Activated naive CD8-positive, alpha-beta T cell treated with anti-CD3 and anti-CD28 coated beads, Interleukin-2, amount 50 U/mL, for 16 hours (primary cell): ENCODE results near the gene DPP9.
"Not testable (repeated sequence)": the region's sequence is repeated elsewhere in the genome, so short reads cannot be mapped to it uniquely, and the experiment has no call there.

Experiments used
- DNase-seq: peaks from one replicate; pipeline ENCODE4 v3.0.0-alpha.2; 2020; ENCODE audit warnings: low read depth, low spot score

DPP9 gene

GRCh38 chr19:4723595-4724514, at the start of gene DPP9:
DPP9 (minus strand) TSS chr19:4723842; CDS start chr19:4719906, 3,936 bp downstream.
- peak; percentile 90 for DNase-seq

DNA sequence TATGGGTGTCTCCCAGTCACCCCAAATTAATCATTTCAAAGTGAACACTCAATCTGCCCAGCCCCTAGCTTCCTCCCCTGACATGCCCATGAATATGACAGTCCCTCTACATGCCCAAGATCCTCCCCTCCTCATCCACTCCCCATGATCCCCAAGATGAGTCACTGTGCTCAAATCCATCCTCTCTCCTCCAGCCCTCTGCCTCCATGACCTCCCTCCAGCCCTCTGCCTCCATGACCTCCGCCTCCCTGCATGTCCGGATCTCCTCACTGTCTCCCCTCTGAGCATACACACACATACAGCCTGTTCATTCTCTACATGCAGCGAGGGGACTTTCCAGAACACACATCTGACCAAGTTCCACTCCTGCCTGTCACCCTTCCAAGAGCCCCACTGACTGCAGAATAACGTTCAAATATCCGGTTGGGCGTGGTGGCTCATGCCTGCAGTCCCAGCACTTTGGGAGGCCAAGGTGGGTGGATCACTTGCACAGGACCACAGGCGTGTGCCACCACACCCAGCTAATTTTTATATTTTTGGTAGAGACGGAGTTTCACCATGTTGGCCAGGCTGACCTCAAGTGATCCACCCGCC, 49.5 kb upstream of the DPP9 start:
- DNase-seq = no peak

GRCh38 chr19:4772566-4772965, 48.9 kb upstream of the DPP9 start:
- no peak for DNase-seq

GRCh38 chr19:4768934-4769777, 45.5 kb upstream of the DPP9 start:
- DNase-seq = peak; percentile 49

DNA sequence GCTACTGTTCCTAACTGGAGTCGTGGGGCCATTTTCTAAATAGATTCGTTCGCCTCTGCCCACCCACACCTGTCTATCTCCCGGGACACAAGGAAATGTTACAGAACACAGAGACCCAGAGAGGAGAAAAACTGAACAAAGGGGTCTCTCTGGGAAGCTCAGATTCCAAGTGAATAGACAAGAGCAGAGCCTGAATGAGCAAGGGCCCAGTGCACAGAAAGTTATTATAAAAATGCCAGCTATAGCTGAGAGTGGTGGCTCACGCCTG, 40.7 kb upstream of the DPP9 start:
- no peak for DNase-seq

DNA sequence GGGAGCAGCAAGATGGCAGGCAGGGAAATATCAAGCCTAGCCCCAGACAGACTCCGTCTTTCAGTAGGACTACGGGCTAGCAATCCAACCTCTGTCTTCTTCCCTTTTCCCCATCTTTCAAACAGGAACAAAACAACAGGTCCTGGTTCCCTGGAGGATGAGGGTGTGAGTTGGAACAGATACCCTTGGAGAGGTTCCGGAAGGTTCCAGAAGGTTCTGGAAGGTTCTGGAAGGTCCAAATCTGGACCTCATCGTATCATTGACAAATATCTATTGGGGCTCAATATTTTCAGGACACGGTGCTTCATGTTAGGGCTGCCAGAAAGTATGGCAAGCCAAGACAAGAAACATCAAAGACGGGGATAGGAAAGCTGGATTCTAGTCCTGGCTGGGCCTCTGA, 39.4 kb upstream of the DPP9 start:
- DNase-seq = no peak

DNA sequence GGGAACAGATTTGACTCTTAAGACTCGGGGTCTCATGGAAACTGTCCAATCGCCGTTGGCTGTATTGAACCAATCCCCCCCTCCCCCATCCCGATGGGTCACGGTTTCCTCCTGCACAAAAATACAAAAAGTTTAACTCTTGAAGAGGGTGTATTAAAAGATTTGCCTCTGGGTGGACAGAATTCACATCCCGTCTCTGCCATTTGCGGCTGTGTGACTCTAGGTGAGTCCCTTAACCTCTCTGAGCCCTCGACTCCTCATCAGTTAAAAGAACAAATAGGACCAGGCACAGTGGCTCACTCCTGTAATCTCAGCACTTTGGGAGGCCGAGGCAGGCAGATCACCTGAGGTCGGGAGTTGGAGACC, 36.6 kb upstream of the DPP9 start:
- no peak for DNase-seq

GRCh38 chr19:4759388-4760284, 36.0 kb upstream of the DPP9 start:
- peak; percentile 27 for DNase-seq

- DNase-seq = no peak
These were observed 35.0 kb upstream of the DPP9 start for GRCh38 chr19:4758659-4759058.

DNA sequence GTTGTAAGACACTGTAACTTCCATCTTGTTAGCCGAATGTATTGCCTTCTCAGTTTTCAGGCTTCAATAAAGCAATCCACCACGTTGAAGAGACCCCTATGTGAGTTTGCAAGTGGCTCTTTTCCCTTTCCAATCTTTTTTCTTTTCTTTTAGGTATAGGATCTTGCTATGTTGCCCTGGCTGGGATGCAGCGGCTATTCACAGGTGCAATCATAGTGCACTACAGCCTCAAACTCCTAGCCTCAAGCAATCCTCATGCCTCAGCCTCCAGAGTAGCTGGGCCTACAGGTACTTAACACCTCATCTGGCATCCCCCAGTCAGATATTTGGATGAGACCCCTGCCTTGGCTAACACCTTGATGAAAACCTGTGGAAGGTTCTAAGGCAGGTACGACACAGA, 34.4 kb upstream of the DPP9 start:
- no peak for DNase-seq

- no peak for DNase-seq
These were observed 31.8 kb upstream of the DPP9 start for GRCh38 chr19:4755459-4755858.

- no peak for DNase-seq
These were observed 30.6 kb upstream of the DPP9 start for GRCh38 chr19:4754248-4754647.

- DNase-seq = no peak
These were observed 26.4 kb upstream of the DPP9 start for GRCh38 chr19:4749870-4750590.

DNA sequence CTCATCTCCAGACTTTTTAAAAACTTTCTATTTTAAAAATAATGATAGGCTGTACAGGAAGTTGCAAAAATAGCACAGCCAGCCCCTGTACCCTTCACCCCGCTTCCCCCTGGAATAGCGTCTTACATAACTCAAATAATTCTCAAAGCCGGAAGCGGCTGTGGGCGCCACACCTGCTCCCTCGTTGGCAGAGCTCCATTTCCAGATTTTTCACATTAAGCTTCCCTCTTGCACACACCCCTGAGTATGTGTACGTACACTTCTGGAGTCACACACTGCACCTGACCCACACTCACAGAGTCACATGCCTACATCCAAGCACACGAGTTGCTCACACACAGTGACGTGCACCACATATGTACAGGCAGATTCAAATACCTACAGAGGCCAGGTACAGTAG, 24.9 kb upstream of the DPP9 start:
- DNase-seq = no peak

- no peak for DNase-seq
These were observed 24.5 kb upstream of the DPP9 start for GRCh38 chr19:4748185-4748584.

- no peak for DNase-seq
These were observed 22.3 kb upstream of the DPP9 start for GRCh38 chr19:4745986-4746385.

- not testable (repeated sequence) for DNase-seq
These were observed 21.5 kb upstream of the DPP9 start for GRCh38 chr19:4745175-4745574.

- DNase-seq = no peak
These were observed 21.0 kb upstream of the DPP9 start for GRCh38 chr19:4744451-4745174.

DNA sequence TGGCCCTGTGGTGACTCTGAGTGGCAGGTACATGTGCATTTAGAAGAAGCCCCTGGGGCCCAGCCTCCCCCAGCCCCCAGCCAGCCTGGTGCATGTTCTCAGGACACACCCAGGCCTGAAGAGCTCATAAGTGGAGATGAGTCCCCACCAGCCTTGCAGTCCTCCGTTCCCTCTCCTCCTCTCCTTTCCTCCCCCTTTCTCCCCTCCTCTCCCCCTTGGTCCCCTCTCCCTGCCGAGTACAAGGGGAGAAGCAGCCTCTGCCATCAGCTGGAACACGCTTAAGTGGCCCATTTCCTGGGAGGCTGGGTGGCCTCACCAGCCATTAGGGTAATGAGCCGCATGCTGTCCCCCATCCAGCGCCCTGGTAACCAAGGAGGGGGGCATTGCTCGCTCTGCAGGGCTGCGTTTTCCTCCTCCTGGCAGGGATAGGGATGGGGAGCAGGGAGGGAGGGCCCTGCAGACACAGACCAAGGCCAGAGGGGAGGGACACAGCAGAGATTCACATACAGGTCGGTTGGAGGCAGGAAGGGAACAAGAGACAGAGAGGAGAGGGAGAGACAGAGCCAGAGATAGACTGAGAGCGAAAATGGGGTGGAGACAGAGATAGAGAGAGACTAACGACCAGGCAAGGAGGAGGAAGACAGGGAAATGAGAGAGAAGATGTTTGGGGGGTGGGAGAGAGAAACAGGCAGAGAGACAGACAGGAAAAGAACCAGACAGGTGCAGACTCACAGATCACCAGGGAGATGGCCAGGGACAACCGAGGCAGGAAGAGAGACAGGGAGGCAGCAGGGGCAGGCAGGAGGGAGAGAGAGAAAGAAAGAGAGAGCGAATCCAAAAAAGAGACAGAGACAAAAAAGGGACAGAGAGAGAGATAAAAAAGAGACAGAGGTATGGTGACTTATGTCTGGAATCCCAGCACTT, 19.3 kb upstream of the DPP9 start:
- no peak for DNase-seq
